NCI-H2196 (cell line): Measurements from ENCODE around the gene GRM8.
"Not testable (repeated sequence)": the region's sequence is repeated elsewhere in the genome, so short reads cannot be mapped to it uniquely, and the experiment has no call there.

ENCODE experiments used
- DNase-seq: peaks from one replicate; lab custom pipeline; 2025; ENCODE audit not compliant: unreplicated experiment; lab: John Stamatoyannopoulos, UW

Gene GRM8

DNA sequence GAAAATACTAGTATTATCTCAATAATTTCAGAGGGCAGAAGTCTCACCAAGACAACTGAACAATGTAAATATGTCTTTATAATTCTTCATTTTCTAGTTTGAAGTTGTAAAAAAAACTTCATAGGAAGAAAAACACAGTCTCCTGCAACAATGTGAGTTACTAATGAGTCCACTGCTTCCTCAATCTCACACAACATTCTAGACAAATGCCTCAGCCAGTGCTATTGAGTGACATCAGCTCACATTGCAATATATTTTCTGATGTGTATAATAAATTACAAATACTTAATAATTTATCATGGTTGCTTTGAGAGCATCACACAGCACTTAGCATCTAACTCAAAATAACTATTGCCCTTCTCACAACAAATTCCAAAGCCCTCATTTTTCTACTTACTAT, 321.2 kb downstream of the GRM8 start:
- no peak for DNase-seq

DNA sequence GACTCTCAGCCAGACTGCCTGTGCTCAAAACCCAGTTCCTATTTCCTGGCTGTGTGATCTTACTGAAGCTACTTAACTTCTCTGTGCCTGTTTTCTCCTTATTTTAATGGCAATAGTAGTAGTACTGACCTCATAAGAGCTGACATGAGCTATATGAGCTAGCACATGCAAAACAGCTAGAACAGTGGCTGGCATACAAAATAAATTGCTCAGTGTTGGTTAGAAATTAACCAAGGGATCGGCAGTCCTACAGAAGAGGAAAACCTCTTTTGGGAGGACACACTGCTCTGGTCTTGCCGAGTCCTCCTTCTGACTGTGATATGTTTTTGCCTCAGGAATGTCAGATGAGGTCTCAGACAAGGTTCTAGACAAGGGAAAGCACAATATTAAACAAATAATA, 322.6 kb downstream of the GRM8 start:
- no peak for DNase-seq

DNA sequence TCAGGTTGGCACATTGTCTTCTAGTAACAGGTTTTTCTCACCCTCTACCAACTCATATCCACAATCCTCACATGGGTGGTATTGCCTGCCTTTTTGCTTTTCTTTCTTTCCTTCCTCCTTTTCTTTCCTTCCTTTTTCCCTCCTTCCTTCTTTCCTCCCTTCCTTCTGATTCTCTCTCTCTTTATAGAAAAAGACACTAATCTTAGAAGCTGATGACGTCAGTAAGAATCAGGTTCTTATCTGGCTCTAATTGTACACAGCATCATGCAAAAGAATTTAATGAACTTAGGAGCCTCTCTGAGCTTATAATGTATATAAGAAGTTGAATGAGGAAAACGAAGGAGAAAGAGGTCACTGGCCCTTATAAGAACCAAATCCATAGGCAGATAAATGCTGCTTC, 328.3 kb downstream of the GRM8 start:
- no peak for DNase-seq

DNA sequence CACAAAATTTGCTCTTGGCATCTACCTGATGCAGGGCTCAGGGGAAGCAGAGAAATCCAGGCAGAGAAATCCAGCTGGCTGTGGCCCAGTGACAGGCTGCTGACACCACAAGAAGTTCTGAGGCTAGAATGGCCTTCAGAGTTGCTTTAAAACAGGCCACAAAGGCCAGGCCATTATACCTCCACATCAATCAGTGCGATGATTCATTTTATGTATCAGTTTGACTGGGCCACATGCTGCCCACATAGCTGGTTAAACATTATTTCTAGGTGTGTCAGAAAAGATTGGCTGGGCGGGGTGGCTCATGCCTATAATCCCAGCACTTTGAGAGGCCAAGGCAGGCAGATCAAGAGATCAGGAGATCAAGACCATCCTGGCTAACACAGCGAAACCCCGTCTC, 341.1 kb downstream of the GRM8 start:
- not testable (repeated sequence) for DNase-seq

DNA sequence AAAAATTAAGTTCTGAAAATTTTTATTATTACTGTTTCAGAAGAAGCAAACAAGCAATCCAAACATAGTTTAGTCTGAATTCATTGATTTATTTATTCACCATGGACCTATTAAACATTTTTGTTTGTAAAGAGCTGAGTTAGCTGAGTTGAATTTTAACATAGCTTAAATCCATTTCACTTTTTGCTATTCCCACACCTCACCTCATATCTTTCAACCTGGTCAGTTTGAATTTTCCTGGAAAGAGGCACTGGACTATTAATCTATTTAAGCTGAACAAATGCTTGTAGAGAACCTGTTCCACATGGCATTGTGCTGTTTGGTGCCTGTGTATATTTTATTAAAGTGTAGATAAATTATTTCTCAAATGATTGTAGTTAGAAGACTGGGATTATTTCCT, 344.2 kb downstream of the GRM8 start:
- DNase-seq = not testable (repeated sequence)

DNA sequence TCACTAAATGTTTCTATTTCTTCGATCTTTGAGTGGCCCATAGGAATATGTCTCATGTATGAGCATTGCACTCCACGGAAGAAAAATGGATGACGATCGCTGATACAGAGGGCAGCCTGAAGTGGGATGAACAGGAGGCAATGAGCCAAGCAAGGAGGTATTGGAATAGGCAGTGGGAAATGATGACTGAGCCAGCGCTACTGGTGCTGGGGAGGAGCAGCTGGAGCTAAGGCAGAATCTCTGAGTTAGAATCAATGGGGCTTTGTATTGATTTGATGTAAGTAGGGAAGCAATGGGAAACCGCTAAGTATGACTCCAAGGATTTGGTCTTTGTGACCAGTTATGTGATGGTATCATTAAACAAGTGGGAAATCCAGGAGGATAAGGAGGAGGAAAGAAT, 345.1 kb downstream of the GRM8 start:
- not testable (repeated sequence) for DNase-seq

DNA sequence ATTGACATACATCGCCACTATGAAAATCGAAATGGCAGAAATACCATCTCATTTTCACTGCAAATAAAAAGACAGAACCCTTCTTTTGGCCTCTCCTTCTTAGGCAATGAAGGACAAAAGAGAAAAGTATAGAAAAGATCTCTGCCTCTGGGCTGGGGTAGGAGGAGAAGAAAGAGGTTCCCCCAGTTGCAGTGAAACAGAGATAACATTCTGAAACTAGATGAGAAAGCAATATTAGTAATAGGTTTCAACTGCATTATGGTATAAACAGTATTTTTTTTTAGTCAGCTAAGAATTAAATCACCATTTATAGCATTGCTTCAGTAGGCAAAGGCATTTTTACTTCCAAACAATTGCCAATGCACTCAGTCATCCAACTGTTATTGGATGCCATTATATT, 347.5 kb downstream of the GRM8 start:
- DNase-seq = not testable (repeated sequence)

DNA sequence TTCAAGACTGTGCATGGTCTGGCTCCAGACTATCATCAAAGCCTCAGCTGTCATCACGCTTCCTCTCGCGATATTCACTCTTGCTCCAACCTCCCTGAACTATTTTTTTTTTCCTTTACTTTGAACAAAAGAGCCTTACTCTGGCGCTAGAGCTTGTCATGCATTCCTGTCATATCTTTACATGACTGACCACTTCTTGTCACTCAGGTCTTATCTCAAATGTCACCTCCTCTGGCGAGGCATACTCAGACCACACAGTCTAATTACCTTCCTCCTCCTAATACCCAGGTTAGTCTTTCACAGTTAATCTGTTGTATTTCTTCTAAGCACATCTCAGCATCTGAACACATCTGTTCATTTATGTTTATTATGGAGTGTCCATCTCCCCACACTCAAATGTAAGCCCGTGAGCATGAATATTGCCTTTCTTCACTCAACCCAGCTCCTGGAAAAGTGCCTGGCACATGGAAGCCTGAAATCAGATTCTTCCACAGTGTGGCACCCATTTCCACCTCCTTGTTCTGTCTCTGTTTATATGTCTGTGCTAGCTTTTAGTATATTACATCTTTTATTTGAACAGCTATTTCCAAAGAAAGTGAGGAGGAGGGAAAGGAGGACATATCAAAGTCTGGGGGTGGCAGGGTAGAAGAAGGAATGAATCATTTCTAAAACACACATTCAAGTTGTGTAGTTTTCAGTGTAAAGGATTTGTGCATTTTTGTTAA, 351.5 kb downstream of the GRM8 start:
- not testable (repeated sequence) for DNase-seq

DNA sequence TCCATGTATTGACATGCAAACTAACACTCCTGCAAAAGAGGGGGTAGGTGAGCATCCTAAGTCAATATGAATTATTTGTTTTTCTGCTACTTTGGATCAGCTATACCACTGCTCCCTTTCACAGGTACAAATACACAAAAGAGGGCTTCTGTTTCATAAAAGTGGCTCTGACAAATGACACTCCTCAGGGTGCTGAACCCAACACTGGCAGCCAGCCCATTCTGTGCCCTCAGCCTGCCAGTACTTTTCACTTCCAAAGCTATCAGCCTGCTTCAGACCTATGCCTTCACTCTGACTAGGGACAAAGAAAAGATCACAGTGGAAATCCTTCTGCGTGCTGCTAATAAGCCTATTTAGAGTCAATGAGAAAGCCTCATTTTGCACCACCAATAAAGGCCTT, 364.8 kb downstream of the GRM8 start:
- peak; percentile 48 for DNase-seq

DNA sequence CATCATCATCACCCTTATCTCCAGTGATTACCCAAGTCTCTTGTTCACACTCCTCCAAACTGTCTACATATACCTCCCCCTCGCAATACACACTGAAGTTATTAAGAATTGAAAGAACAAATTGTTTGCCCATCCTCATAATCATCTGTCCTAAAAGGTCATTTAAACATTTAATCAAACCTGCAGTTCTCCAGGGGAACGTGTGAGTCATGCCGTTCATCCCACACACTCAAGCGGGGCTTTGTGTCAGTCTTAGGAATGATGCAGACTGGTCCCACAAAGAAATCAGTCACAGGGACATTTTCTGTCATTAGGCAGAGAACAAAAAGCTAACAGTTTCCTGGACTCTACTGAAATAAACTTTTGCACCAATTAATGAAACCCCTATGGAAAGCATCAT, 365.2 kb downstream of the GRM8 start:
- peak; percentile 4 for DNase-seq

DNA sequence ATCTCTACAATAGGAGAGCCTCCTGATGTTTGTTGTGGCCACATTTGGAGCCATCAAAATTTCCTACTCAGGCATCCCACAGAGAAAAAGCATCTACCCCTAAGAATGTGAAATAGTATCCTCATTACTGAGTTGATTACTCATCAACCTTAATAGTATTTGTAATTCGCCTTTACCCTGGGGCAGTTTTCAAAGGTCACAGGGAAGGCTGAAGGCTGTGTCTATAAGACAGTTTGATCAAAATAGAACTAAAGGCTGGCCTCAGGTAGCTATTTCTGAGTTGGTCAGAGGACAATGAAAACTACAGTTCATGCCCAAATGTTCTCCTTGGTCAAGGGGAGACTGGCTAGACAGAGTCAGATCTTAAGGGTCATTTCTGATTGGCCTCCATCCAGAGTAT, 370.0 kb downstream of the GRM8 start:
- peak; percentile 8 for DNase-seq

DNA sequence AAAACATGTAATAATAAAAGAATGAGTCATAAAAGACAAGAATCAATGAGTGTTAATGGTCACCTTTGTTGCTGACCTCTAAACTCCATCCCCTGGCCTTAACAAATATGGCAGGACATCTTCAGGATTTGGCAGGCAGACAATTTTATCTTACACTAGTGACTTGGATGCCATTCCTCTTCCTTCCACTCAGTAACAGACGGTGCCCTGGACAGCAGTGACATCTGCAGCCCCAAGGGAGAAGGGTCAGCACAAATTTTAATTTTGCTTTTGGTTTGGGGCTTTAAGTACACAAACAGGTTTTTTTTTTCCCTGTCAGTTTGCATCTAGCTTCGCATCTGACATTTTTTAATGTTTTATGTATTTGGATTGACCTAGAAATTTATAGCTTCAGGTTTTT, 370.8 kb downstream of the GRM8 start:
- DNase-seq = peak; percentile 52

DNA sequence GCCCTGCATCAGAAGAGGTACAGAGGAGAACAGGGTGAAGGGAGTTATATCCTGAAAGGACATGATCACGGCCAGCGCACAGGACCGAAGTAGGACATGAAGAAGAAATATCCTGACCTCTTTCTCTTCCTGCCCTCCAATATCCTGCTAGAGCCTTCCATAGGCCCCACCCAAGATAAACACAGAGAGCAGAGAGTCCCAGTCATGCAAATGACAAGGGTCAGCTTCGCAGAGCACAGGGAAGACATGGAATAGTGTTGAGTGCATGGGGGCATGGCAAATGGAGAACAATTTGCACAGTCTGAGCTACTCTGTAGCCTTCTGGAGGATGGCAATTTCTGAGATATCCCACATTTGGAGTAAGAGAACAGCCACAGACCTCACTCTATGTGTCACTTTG, 371.4 kb downstream of the GRM8 start:
- no peak for DNase-seq

DNA sequence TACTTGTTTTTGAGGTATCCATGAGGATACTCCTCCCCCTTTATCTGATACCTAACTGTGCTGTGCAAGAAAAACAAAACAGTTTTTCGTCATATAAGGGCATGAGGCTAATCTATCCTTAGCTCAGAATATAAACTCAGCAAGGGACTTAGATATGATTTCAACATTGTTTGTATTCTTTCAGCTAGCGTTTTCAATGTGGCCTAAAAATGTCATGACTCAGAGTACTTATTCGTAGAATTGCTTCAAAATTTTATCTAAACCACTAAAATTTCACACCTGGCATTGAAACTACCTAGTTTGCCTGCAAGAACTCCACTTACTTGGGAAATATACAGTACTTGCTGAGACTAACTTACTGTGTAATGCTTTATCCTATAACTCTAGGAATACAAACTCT, 376.2 kb downstream of the GRM8 start:
- not testable (repeated sequence) for DNase-seq

DNA sequence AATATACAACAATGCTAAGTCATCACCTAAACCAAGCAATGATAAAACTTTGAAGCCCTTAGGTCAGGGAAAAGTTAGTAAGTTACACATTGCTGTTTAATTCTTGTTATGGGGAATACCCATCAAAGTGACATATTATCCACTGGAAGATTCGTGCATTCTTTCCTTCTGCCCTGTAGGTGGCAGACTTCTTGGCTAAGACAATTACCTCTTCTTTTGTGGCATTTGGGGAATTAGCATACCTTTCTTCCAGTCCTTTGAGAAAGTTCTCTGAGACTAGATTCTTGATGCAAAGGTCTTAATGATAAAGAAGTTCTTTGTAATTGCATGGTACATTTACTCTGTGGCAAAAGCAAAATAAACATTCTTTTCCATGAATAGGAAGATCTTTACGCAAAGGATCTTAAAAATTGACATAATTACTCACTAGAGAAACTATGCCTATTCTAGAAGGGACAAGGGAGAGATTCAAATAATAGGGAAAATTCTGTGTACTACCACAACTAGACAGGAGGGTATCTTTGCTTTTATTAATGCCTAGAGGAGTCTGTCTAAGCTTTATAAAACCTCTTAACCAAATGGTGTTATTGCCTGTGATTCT, 395.9 kb downstream of the GRM8 start:
- DNase-seq = no peak

DNA sequence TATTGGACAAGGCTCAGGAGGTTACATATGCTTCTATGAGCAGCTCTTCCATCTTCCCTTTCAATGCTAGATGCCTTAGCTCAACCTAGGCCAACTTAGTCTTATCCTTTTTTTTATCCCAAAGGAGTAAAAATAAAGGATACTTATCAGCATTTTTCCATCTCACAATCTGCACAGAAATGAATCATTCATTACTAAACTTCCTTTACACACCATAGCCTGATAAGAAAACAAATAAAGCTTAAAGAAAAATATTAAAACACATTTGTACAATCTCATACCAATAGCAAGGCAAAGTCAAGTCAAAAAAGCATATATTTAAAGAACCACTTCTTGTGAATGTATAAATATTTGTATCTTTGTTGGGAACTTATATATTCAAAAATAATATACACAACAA, 407.4 kb downstream of the GRM8 start:
- DNase-seq = no peak

DNA sequence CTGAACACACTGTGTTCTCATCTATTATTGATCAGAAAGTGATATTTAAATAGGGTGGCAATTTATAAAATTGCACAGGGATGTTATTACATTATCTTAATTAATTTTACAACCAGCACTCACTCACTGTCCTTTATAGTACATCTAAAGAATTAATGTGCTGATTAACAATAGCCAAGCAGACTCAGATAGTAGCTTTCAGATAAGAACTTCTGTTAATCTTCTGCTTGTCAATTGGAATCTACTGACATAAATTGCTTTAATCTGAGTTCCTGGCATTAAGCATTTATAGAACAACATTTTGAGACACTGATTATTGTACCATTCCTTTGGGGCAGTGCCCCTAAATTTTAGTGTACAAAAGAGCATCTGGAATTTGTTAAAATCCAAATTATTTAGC, 408.9 kb downstream of the GRM8 start:
- no peak for DNase-seq

DNA sequence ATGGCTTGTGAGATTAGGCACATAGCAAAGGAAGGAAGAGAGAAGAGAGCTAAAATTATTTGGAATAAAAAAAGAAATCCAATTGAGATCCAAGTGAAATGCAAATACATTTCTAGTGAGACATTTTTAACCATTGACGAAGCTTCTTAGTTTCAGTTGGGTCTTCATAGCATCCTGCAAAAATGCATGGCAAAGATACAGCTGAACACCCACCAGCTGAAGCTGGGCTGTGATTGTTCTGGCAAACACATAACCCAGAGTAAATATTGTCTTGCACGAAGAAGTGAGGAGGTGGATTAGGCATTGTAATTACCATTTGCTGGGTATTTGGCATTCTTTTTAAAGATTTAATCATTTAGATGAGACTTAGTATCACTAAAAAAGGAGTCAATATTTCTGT, 409.4 kb downstream of the GRM8 start:
- DNase-seq = no peak

DNA sequence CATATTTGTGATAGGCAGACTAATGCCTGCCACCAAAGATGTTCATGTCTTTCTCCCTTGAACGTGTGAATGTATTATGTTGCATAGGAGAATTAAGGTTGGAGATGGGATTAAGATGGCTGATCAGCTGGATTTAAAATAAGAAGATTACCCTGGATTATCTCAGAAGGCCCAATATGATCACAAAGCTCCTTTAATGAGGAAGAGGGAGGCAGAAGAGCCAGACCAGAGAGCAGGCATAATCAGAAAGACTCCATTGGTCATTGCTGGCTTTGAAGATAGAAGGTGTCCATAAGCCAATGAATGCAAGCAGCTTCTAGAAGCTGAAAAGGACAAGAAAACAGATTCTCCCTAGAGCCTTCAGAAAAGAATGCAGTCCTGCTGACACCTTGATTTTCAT, 410.3 kb downstream of the GRM8 start:
- DNase-seq = no peak

DNA sequence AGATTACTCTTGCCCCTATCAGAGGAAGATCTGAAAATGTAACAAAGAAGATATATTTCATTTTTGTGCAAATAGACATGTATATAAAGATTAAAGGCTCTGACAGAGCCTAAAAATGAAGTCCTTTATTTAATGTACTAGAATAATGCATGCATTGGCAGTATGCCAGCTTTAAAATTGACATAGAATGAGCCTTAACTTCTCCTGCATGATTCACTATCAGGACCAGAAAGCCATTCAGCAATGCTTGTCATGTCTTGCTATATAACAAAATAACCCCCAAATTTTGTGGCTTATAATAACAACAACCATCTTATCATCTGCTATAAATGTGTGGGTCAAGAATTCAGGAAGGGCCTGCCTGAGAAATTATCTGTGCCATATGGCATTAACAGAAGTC, 411.9 kb downstream of the GRM8 start:
- DNase-seq = no peak

DNA sequence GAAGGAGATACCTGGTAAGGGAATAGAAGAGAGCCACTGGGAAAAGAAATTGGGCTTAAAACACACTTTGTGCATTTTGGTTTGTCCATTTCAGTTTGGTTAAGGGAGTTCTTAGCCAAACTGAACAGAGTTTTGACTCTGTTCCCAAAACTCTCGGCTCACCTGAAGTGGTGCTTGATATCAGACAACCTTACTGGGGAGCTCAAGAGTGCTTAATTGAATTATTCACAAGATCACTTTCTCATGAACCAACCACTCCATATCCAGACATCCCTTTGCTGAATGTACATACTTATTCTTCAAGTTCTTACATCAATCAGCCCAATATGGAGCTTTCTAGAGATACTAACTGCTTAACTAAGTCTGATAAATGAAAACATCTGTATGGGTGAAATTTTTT, 413.1 kb downstream of the GRM8 start:
- DNase-seq = no peak

DNA sequence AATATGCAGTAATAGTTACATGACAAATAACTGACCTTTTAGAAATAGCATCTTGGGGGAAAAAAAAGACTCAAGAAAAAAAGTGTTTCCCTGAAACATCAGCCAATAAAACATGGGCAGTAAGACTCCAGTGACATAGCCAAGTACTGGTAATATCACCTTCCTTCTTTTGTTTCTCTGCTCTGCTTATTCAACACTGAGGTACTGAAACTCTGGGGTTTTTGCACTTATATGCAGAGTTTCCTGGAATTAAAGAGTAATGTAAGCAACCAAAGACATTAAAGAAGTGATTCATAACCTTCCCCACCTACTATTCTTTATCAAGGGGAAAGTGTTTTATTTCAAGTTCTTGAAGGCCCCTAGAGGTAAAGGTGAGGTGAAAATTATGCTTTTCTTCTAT, 414.5 kb downstream of the GRM8 start:
- DNase-seq = no peak

DNA sequence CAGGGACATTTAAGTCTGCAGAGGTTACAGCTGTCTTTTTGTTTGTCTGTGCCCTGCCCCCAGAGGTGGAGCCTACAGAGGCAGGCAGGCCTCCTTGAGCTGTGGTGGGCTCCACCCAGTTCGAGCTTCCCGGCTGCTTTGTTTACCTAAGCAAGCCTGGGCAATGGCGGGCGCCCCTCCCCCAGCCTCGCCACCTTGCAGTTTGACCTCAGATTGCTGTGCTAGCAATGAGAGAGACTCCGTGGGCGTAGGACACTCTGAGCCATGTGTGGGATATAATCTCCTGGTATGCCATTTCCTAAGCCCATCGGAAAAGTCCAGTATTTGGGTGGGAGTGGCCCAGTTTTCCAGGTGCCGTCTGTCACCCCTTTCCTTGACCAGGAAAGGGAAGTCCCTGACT, 421.5 kb downstream of the GRM8 start:
- not testable (repeated sequence) for DNase-seq
